HG02870 (cell line): Measurements from ENCODE around the gene SLC25A4.
"Not testable (repeated sequence)": the region's sequence is repeated elsewhere in the genome, so short reads cannot be mapped to it uniquely, and the experiment has no call there.

Source experiments
- ATAC-seq: cut with Tn5 transposase; IDR thresholded peaks from one replicate; pipeline ENCODE4 v1.9.1; 2021; ENCODE audit warnings: mild to moderate bottlenecking, moderate library complexity; ENCODE audit not compliant: unreplicated experiment

SLC25A4 gene

GRCh38 chr4:185171373-185172071, 28.5 kb downstream of the SLC25A4 start:
- ATAC-seq = peak; percentile 84

- ATAC-seq = no peak
Observed at GRCh38 chr4:185179488-185179887, 36.4 kb downstream of the SLC25A4 start.

GRCh38 chr4:185182239-185182638, 39.2 kb downstream of the SLC25A4 start:
- no peak for ATAC-seq

- ATAC-seq = peak; percentile 49
Observed at GRCh38 chr4:185183622-185184281, 40.7 kb downstream of the SLC25A4 start.

GRCh38 chr4:185186769-185187168, 43.7 kb downstream of the SLC25A4 start:
- no peak for ATAC-seq

GRCh38 chr4:185189606-185190305, 46.7 kb downstream of the SLC25A4 start:
- no peak for ATAC-seq

- no peak for ATAC-seq
Observed at GRCh38 chr4:185190306-185190856, 47.3 kb downstream of the SLC25A4 start.

GRCh38 chr4:185192059-185192458, 49.0 kb downstream of the SLC25A4 start:
- ATAC-seq = peak; percentile 81

- ATAC-seq = no peak
Observed at GRCh38 chr4:185194924-185195888, 52.1 kb downstream of the SLC25A4 start.

- ATAC-seq = no peak
Observed at GRCh38 chr4:185196437-185196836, 53.4 kb downstream of the SLC25A4 start.

GRCh38 chr4:185198189-185198588, 55.1 kb downstream of the SLC25A4 start:
- not testable (repeated sequence) for ATAC-seq
